GM12891 (cell line): ENCODE measurements around the gene LIPJ. TPM values are rescaled to one million over a fixed set of nuclear protein-coding genes. Genes with fewer than 3 reads are reported as not detected.

Source experiments
- DNase-seq: peaks from one replicate; pipeline ENCODE4 v3.0.0; 2011; ENCODE audit warnings: low spot score; ENCODE audit not compliant: insufficient read length
- FAIRE-seq: peaks from 2 replicates; lab custom pipeline; 2011; peaks lifted over from hg19 to GRCh38; lab: Jason Lieb, UNC
- PAX5 ChIP-seq: IDR thresholded peaks from 2 replicates; pipeline ENCODE4 v1.6.1; 2011; ENCODE audit warnings: low read length, moderate library complexity, mild to moderate bottlenecking; ENCODE audit not compliant: insufficient read depth, severe bottlenecking
- POLR2A ChIP-seq: IDR thresholded peaks from 2 replicates; pipeline ENCODE4 v1.6.1; 2011; ENCODE audit warnings: low read depth, low read length, control low read depth
- POLR2AphosphoS5 ChIP-seq: IDR thresholded peaks from 2 replicates; pipeline ENCODE4 v1.6.1; 2011; ENCODE audit warnings: low read depth, low read length, control low read depth
- POU2F2 ChIP-seq: IDR thresholded peaks from 2 replicates; pipeline ENCODE4 v1.6.1; 2011; ENCODE audit warnings: low read depth, mild to moderate bottlenecking, control low read depth, low read length, moderate library complexity
- SPI1 ChIP-seq: IDR thresholded peaks from 2 replicates; pipeline ENCODE4 v1.6.1; 2011; ENCODE audit warnings: low read depth, low read length, control low read depth
- TAF1 ChIP-seq: IDR thresholded peaks from 2 replicates; pipeline ENCODE4 v1.6.1; 2011; ENCODE audit warnings: low read depth, low read length, control low read depth
- polyA plus RNA-seq: library from polyadenylated mRNA; unstranded; fragments of >200 nt; gene quantifications from one replicate; pipeline ENCODE4 v1.2.1, GENCODE V29; 2012; ENCODE audit warnings: low read depth, missing spikeins, inconsistent platforms; ENCODE audit not compliant: missing spikeins

Gene LIPJ, protein sequence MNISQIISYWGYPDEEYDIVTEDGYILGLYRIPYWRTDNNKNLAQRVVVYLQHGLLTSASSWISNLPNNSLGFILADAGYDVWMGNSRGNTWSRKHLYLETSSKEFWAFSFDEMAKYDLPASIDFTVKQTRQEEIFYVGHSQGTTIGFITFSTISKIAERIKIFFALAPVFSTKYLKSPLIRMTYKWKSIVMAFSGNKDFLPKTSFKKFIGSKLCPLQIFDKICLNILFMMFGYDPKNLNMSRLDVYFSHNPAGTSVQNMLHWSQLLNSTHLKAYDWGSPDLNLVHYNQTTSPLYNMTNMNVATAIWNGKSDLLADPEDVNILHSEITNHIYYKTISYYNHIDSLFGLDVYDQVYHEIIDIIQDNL
- polyA plus RNA-seq: not detected

- DNase-seq (no peak), FAIRE-seq (no peak)
These were observed at the start of gene LIPJ for GRCh38 chr10:88586462-88586861. Gene LIPJ (plus strand): TSS chr10:88586762. CDS start chr10:88590688, 3,926 bp downstream.

GRCh38 chr10:88537322-88537721 is 49.2 kb upstream of the LIPJ start:
- DNase-seq (no peak), FAIRE-seq (peak; percentile 67)
- TF ChIP-seq POLR2AphosphoS5 (no peak), SPI1 (no peak), POLR2A (no peak), POU2F2 (no peak), PAX5 (no peak), TAF1 (no peak)

More at GRCh38 chr10:88586462-88586861, at the start of gene LIPJ:
- no peak for TF ChIP-seq POU2F2
- TF ChIP-seq PAX5: no peak
- TF ChIP-seq SPI1: no peak
- no peak for TF ChIP-seq POLR2A
- TF ChIP-seq POLR2AphosphoS5: no peak
- TF ChIP-seq TAF1: no peak

GRCh38 chr10:88538048-88538447 is 48.5 kb upstream of the LIPJ start:
- no peak for DNase-seq
- TF ChIP-seq SPI1: no peak
- no peak for TF ChIP-seq POLR2AphosphoS5
- no peak for TF ChIP-seq TAF1
- no peak for TF ChIP-seq POLR2A
- no peak for TF ChIP-seq POU2F2
- TF ChIP-seq PAX5: no peak
- no peak for FAIRE-seq

DNA sequence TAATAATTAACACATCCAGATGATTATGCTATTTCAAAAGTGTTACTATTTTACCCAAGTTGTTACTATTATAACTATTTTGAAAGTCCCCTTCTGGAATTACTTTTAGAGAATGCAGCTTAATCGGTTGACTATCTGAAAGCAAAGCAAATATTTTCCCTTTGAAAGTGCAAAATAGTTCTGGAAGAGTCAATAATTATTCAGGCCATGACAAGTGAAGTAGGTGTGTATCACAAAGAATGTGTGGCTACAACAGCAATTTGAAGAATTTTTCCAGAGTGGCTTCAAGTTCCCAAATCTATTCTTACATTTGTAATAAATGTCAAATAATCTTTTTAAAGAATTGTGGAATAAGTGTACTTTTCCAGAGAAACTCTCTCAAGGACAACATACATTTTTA is 46.2 kb upstream of the LIPJ start:
- FAIRE-seq (no peak), DNase-seq (no peak)
- no peak for TF ChIP-seq POU2F2
- TF ChIP-seq POLR2A: no peak
- TF ChIP-seq TAF1: no peak
- TF ChIP-seq PAX5: no peak
- no peak for TF ChIP-seq SPI1
- no peak for TF ChIP-seq POLR2AphosphoS5

- no peak for DNase-seq
- FAIRE-seq: no peak
- TF ChIP-seq POLR2AphosphoS5 (no peak), PAX5 (no peak), POLR2A (no peak), TAF1 (no peak), SPI1 (no peak), POU2F2 (no peak)
These were observed 45.4 kb upstream of the LIPJ start for GRCh38 chr10:88541116-88541626.

DNA sequence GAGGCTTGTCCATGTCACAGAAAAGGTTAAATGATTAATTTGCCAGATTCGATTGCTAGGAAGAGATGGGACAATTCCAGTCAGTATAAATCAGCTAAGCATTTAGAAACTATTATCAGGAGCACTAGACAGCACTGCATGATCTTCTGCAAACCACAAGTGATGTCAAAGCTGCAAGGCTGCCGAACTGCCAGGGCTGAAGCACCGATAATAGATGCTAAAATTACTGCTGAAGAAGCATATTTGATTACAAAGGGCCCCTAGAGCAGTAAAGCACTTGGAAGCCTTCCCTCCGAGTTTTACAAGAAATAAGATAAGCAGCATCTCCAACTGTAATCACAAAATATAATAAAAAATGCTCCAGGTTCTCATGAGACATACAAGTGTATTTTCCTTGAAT is 44.0 kb upstream of the LIPJ start:
- TF ChIP-seq SPI1 (no peak), PAX5 (no peak)
- FAIRE-seq: no peak
- DNase-seq: no peak

DNA sequence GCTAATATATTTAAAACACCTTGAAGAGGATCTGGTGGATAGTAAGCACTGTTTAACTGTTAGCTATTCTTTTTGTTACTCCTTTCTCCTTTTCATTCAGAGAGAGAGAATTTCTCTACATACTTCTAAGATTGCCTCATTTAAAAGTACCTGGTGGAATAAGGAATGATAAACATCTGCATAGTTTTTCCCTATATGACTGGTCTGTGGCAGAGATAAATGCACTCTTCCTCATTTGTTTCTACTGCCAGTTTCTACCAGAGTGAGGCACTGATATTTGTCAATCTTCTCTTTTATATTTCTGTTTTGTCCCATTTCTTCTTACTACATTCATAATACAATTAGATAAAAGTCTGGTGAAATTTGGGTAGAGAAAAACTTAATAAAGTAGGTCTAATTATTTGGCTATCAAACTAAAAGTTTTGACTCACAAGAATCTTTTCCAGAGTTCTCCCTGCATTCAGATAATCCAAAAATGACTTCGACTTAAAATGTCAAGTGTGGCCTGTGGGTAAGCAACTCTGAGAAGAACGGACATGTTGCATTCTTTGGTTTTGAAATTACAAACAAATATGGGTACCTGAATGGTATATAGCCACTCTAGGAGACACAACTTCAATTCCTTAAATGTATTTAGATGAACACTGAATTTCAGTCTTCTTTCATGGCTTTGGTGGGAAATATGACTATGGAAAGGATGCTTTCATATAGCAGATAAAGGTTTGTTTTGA is 42.3 kb upstream of the LIPJ start:
- DNase-seq (no peak), FAIRE-seq (no peak)
- TF ChIP-seq SPI1: peak; percentile 90
- TF ChIP-seq POU2F2: no peak

DNA sequence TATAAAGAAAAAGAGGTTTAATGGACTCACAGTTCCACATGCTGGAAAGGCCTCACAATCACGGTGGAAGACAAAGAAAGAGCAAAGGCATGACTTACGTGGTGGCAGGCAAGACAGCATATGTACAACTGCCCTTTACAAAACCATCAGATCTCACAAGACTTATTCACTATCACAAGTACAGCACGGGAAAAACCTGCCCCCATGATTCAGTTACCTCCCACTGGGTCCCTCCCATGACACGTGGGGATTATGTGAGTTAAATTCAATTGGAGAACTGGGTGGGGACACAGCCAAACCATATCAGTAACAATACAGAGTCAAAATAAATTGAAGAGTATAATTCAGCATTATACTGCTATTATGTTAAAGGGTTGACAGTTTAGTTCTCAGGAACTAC is 41.2 kb upstream of the LIPJ start:
- FAIRE-seq (peak; percentile 43), DNase-seq (no peak)
- TF ChIP-seq PAX5 (no peak), TAF1 (no peak), POLR2A (no peak), POU2F2 (no peak), POLR2AphosphoS5 (no peak), SPI1 (no peak)

- DNase-seq: no peak
- FAIRE-seq: no peak
These were observed 40.1 kb upstream of the LIPJ start for GRCh38 chr10:88546497-88546896.

GRCh38 chr10:88551246-88551645 is 35.3 kb upstream of the LIPJ start:
- FAIRE-seq (no peak), DNase-seq (no peak)
- TF ChIP-seq TAF1 (no peak), POU2F2 (no peak), POLR2A (no peak), SPI1 (no peak), POLR2AphosphoS5 (no peak)

More at GRCh38 chr10:88546497-88546896, 40.1 kb upstream of the LIPJ start:
- TF ChIP-seq SPI1 (no peak), POLR2AphosphoS5 (no peak)
